ENCODE results near the gene TOR4A. TPM values are rescaled to one million over a fixed set of nuclear protein-coding genes. Genes with fewer than 3 reads are reported as not detected.
A peak's percentile ranks its signal among the peaks of the same experiment; 100 is the strongest.

TOR4A gene
- 13.9 TPM for total RNA-seq
- long read RNA-seq, full-length matches to known transcripts = 7 of 26 reads
- long read RNA-seq, partial matches to known transcripts = 19 of 26 reads
- long read RNA-seq, other reads (novel, unspliced or antisense) = 0 of 26 reads

DNA sequence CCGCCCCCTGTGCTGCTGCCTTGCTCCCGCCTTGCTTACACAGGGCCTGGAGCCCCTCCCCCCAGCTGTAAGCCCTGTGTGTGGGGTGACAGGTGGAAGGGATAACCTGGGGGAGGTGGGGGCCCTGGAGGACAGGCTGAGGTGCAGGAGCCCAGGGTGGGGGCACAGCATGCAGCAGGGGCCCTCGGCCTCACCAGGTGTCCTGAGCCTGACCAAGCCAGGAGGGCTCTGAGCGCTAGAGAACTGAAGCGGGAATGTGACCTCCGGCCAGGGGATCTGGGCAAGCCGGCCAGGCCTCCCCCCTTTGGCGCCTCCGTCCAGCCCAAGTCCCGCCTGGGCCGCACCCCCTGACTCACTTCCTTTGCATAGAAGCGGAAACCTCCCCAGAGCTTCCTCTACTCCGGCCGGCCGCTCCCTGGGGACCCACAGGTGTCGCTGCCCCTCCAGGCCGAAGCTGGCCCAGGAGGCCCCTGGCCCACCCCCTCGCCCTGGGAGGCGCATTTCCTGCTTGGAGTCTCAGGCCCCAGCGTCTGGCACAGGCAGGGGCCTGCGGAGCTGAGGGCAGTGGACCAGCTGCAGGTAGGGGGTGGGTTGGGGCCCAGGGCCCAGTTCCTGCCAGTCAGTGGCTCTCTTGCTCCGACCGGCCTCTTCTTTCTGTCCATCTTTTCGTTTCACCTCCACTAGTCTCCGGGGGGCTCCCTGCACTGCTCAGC lies at the start of gene TOR4A:
Gene TOR4A (plus strand): TSS at position 398 of the 713 bp plus-strand sequence. CDS start 964 bp downstream, outside the sequence.
- intact Hi-C loops (cut with DNase I) = no loop called here
- peak; percentile 95 for DNase-seq (ENCODE audit: low spot score)

- intact Hi-C loops (cut with DNase I) = loop anchor here (1.0 kb wide), 1 partner anchor 107 kb away; no protein-coding TSS in a partner anchor
- no peak for DNase-seq (ENCODE audit: low spot score)
Measured at GRCh38 chr9:137227853-137228505, 49.5 kb upstream of the TOR4A start.

- intact Hi-C loops (cut with DNase I) = no loop called here
- no peak for DNase-seq (ENCODE audit: low spot score)
Measured at GRCh38 chr9:137228506-137228967, 49.0 kb upstream of the TOR4A start.

DNA sequence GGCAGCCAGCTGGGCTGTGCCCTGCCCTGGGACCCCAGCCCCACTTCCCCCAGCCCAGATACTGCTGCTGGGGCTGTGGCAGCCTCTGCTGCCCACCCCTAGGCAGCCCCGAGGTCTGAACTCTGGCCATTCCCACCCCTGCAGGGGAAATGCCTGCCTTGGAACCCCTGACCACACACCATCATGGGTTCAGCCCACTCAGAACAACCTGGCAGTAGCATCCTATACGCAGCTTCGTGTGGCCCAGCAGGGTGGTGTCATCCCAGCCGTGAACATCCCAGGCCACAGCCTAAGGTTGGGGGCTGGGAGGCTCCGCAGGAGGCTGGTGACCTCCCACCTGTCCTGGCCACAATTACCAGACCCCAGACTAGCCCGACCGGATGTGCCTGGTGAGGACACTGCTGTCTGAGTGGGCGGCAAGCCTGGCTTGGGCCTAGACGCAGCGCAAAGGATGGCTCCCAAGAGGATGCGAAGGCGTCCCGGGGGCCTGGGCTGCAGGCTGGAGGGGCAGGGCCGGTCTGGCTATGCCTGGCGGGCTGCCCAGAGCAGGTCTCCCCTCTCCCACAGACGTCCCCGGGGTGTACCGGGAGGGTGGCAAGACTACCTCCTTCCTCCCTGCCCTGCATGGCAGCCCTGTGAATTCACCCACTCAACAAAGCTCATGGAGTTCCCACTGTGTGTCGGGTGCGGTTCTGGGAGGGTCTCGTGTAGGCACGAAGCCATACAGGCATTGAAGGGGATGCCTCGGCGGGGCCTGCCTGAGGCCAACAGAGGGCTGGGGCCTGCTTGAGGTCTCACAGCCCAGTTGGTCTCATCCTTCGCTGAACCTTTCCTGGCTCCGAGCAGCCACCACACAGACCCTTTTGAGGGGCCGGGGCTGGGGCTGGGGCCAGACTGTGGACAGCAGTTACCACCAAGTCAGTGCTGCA lies 48.3 kb upstream of the TOR4A start:
- peak; percentile 71 for DNase-seq (ENCODE audit: low spot score)
- intact Hi-C loops (cut with DNase I) = no loop called here

DNA sequence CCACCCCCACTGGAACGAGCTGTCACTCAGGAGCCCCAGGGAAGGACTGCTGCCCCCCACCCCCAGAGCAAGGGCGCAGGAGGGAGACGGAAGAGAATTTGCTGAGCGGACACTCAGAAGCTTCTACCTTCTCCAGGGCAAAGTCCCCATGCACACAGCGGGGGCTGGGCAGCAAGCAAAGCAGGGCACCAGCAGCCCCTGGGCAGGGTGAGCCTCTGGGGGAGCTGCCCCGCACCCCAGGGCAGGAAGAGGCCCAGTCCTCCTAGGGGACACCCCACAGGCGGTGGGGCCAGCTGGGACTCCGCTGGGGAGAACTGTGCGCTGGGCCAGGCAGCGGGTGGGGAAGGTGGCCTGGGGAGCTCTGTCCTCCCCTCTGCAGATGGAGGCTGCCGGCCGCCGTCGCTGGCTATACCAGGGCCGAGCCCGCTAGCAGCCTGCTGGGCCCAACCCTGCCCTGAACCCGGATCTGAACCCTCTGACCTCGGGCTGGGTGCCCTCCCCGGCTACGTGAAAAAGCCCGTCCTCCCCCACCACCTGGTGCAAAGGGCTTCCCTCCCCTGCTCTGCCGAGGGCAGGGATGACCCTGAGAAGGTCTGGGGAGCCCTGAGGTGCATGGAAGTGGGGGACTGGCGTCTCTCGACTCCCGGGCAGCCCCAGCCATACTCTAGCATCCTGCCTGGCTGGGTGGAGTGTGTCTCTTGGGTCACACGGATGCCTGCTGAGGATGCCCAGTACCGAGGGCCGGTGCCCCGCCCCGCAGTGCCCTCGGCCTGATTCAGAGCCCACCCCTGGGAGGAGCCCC lies 47.4 kb upstream of the TOR4A start:
- intact Hi-C loops (cut with DNase I) = no loop called here

GRCh38 chr9:137230705-137231371 lies 46.7 kb upstream of the TOR4A start, which contains the start of gene SLC34A3:
TSS of gene SLC34A3 (plus strand) at chr9:137230901. CDS start at chr9:137231703, 802 bp downstream.
- DNase-seq (ENCODE audit: low spot score) = no peak
- intact Hi-C loops (cut with DNase I) = no loop called here

More for the DNA sequence above, 47.4 kb upstream of the TOR4A start:
- no peak for DNase-seq (ENCODE audit: low spot score)

DNA sequence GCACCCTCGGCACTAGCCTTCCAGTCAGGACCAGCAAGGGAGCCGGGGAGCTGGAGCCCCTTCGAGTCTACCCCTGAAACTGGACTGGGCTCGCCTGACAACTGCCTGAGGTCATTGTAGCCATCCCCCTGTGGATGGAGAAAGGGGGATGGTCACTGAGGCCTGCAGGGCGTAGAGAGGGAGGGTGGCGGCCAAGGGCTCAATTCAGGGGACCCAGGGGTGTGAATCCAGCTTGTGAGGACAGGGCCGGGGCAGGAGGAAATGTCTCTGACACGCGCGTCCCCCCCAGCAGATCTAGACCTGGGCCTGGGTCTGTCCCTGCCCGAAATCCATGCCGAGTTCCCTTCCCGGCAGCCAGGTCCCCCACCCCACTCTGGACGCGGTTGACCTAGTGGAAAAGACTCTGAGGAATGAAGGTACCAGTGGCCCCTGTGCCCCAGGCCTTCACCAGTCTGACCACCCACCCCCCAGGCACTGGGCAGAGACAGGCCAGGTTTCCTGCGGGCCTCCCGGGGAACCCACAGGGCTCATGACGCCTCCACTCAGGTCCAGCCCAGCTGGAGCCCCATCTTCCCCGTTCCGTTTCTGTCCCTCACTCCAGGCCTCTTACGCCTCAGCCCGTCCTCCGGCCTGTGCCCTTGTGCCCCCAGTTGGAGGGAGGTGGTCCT lies 46.0 kb upstream of the TOR4A start:
- intact Hi-C loops (cut with DNase I) = no loop called here
- DNase-seq (ENCODE audit: low spot score) = no peak

DNA sequence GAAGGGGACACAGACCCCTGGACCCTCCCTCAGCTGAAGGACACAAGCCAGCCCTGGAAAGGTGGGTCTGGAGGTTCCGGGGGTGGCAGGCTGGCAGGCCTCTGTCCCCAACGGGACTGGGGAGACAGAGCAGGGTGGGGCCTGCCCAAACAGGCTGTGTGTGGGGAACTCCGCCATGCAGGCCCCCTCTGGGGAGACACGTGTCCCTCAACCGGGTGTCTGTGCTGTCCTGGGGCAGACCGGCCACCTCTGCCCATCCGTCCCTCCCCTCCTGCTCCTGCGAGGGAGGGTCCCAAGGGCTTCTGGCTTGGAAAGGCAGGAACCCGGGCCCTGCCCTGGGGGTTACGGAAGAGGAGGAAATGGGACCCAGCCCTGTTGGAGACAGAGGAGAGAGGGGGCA lies 45.4 kb upstream of the TOR4A start:
- intact Hi-C loops (cut with DNase I) = no loop called here

GRCh38 chr9:137232510-137232909 lies 45.0 kb upstream of the TOR4A start:
- intact Hi-C loops (cut with DNase I) = no loop called here
- DNase-seq (ENCODE audit: low spot score) = no peak

More for the DNA sequence above, 45.4 kb upstream of the TOR4A start:
- DNase-seq (ENCODE audit: low spot score) = no peak

- intact Hi-C loops (cut with DNase I) = no loop called here
Measured at GRCh38 chr9:137233143-137233980, 44.2 kb upstream of the TOR4A start.

DNA sequence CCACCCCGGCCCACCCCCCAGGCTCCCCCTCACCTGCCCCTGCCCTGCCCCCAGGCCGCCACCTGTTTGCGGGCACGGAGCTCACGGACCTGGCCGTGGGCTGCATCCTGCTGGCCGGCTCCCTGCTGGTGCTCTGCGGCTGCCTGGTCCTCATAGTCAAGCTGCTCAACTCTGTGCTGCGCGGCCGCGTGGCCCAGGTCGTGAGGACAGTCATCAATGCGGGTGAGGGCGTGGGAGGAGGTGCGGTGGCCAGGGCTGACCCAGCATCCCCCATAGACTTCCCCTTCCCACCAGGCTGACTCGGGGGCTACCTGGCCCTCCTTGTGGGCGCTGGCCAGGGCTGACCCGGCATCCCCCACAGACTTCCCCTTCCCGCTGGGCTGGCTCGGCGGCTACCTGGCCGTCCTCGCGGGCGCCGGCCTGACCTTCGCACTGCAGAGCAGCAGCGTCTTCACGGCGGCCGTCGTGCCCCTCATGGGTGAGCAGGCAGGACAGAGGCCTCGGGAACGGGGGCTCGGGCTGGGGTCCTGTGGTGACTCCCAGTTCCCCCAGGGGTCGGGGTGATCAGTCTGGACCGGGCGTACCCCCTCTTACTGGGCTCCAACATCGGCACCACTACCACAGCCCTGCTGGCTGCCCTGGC lies 43.4 kb upstream of the TOR4A start:
- intact Hi-C loops (cut with DNase I) = no loop called here
- DNase-seq (ENCODE audit: low spot score) = no peak

More at GRCh38 chr9:137233143-137233980, 44.2 kb upstream of the TOR4A start:
- no peak for DNase-seq (ENCODE audit: low spot score)

- no peak for DNase-seq (ENCODE audit: low spot score)
- intact Hi-C loops (cut with DNase I) = no loop called here
Measured at GRCh38 chr9:137234758-137235423, 42.6 kb upstream of the TOR4A start.

DNA sequence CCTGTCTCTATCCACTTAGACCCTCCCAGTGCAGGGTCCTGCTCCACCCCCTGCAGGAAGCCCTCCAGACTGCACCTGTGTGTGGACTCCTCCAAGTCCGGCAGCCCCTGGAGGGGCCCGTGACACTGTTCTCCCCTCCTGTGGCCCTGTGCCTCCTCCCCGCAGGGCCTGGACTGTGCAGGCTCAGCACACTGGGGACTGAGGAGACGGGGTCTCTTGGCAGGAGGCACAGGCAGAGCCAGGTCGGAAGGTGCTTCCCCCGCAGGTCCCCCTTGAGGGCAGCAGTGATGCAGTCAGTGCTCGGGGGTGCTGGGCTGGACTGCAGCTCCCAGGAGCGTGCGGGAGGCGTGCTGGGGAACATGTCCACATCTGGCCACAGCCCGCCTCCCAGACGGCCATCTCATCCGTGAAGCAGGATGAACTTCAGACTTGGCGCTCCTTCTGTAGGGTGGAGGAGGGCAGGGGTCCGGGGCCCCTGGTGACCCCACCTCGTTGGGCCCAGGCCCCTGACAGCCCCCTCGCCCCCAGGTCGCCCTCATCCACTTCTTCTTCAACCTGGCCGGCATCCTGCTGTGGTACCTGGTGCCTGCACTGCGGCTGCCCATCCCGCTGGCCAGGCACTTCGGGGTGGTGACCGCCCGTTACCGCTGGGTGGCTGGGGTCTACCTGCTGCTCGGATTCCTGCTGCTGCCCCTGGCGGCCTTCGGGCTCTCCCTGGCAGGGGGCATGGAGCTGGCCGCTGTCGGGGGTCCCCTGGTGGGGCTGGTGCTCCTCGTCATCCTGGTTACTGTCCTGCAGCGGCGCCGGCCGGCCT lies 41.9 kb upstream of the TOR4A start:
- intact Hi-C loops (cut with DNase I) = no loop called here
- DNase-seq (ENCODE audit: low spot score) = no peak

DNA sequence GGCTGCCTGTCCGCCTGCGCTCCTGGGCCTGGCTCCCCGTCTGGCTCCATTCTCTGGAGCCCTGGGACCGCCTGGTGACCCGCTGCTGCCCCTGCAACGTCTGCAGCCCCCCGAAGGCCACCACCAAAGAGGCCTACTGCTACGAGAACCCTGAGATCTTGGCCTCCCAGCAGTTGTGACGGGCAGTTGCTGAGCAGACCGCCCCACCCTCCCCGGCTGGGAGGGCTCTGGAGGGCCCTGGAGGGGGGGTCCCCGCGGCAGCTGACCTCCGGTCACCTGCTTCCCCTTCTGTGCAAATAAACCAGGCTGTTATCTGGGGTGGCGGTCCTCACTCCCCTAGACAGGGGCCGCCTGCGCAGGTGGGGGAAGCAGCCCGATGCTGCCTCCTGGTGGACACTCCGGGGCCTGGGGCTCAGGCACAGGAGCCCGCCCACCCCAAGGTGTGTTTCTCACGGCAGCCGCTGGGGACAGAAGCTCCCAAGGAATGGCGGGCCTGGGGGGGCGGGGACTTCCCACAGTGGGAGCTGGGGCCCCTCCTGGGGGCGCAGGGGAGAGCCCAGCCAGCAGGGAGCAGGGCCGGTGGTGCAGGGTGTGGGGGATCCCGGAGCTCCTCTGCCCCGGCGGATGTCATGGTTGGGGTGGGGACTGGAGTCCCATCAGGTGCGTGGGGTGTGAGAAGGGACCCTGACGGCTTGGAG lies 41.1 kb upstream of the TOR4A start:
- peak; percentile 94 for DNase-seq (ENCODE audit: low spot score)
- intact Hi-C loops (cut with DNase I) = no loop called here

All from cardiac septum (tissue), 1 donor.